ENCODE measurements around the gene CTDSP2. TPM values are rescaled to one million over a fixed set of nuclear protein-coding genes. Genes with fewer than 3 reads are reported as not detected.

CTDSP2 gene
- total RNA-seq, 2 donors from 2014 or later, result 67.6 to 105 TPM

DNA sequence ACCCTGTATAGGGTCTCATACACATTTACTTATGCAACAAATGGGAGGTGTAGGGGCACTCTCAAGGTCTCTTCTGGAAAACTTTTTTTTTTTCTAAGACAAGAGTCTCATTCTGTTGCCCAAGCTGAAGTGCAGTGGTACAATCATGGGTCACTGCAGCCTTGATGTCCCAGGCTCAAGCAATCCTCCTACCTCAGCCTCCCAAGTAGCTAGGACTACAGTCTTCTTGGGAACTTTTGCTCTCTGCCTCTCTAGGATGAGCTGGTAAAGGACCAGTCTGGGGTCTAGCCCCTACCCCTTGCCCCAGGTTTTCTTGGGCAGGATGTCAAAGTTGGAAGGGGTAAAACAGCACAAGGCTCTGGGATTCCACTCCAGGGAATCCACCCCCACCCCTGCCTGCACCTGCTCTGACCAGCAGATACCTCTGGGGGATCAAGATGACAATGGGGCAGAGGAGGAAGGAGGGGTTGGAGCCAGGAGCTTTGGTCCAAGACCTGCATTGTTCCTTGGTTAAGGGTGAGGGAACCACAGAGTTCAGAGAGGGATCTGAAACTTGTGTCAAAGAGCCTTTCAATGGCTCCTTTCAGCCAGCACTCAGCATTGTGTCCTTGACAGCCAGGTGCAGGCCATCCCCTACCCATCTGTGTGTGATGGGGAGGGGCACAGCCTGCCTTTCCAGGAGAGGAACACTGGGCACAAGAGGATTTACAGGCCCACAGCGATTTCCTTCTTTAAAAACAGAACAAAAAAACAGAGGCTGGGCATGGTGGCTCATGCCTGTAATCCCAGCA, 12.2 kb downstream of the CTDSP2 start:
- H3K36me3 ChIP-seq, result peaks cover 11% of the 10 kb centered on the region
- TF ChIP-seq, protein P1, sequence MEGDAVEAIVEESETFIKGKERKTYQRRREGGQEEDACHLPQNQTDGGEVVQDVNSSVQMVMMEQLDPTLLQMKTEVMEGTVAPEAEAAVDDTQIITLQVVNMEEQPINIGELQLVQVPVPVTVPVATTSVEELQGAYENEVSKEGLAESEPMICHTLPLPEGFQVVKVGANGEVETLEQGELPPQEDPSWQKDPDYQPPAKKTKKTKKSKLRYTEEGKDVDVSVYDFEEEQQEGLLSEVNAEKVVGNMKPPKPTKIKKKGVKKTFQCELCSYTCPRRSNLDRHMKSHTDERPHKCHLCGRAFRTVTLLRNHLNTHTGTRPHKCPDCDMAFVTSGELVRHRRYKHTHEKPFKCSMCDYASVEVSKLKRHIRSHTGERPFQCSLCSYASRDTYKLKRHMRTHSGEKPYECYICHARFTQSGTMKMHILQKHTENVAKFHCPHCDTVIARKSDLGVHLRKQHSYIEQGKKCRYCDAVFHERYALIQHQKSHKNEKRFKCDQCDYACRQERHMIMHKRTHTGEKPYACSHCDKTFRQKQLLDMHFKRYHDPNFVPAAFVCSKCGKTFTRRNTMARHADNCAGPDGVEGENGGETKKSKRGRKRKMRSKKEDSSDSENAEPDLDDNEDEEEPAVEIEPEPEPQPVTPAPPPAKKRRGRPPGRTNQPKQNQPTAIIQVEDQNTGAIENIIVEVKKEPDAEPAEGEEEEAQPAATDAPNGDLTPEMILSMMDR (IDR thresholded peaks at IDR 0.05), result no peak
- no peak for DNase-seq (ENCODE audit: low spot score)
- H3K27ac ChIP-seq, result peak overlapping the region; percentile 41 to 72
- no peak overlapping the region for H3K4me3 ChIP-seq
- peaks cover 0 to 100% of the 10 kb centered on the region in 2 donors for H3K4me1 ChIP-seq
- H3K27me3 ChIP-seq, result no peaks in the 10 kb centered on the region
- H3K9me3 ChIP-seq, result no peaks in the 10 kb centered on the region

DNA sequence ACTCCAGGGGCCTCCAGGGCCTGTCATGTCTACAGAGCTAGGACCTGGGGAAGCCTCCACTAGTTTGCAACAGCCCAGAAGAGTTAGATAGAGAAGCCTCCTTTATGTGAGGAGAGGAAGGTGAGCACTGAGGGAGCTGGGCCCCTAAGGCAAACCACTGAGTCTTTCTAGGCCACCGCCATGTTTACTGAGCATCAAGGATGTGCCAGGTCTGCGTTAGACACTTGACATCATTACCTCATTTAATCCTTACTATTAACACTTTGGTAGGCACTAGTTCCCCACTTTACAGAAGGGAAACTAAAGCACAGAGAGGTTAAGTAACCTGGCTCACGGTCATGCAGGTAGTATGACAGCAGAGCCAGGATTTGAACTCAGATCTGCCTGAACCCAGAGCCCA, 12.9 kb downstream of the CTDSP2 start:
- no peak overlapping the region for H3K4me3 ChIP-seq
- H3K4me1 ChIP-seq, result peaks cover 0 to 100% of the 10 kb centered on the region in 2 donors
- no peak for DNase-seq (ENCODE audit: low spot score)
- TF ChIP-seq, protein P1 (IDR thresholded peaks at IDR 0.05), result no peak
- H3K36me3 ChIP-seq, result peaks cover 17% of the 10 kb centered on the region
- no peaks in the 10 kb centered on the region for H3K9me3 ChIP-seq
- peak overlapping the region in 1 of 2 donors; percentile 41 for H3K27ac ChIP-seq
- H3K27me3 ChIP-seq, result no peaks in the 10 kb centered on the region

DNA sequence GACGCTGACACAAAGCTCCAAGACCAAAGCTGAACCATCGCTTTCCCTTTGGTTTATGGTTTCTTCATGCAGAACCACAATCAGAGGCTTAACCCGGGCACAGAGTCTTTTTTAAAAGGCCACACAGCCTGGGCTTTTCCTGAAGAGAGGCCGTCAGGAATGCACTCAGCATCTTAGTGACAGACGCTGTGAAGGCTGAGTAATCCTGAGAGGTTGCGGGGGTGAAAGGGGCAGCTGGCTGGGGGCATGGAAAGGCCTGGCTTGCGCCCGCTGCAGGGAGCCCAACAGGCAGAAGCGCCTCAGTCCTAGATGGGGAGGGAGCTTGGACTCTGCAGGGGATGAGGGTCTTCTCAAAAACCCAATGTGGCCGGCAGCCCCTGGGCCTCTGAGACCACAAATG, 13.6 kb downstream of the CTDSP2 start:
- Histone ChIP-seq H3K9me3 (no peaks in the 10 kb centered on the region), H3K27me3 (no peaks in the 10 kb centered on the region), H3K36me3 (peaks cover 24% of the 10 kb centered on the region), H3K4me3 (no peak overlapping the region), H3K27ac (peak overlapping the region in 1 of 2 donors; percentile 41), H3K4me1 (peaks cover 0 to 96% of the 10 kb centered on the region in 2 donors)
- DNase-seq (ENCODE audit: low spot score), result no peak
- TF ChIP-seq, protein P1 (IDR thresholded peaks at IDR 0.05), result no peak

DNA sequence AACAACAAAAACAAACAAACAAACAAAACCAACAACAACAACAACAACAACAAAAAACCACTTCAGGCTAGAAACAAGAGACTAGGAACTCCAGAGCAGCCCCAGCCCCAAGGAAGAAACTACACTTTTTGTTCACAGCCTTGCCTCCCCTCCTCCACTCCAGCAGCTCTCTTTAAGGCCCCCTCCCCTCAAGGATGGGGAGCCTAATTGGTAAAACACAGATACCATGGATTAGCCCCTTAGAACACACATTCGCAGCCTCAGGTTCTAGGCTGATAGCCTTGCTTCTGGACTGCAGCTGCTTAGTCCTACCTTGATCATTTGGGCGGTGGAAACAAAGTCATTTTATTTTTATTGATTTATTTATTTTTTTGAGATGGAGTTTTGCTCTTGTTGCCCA, 16.1 kb downstream of the CTDSP2 start:
- peaks cover 50% of the 10 kb centered on the region for H3K36me3 ChIP-seq
- H3K4me3 ChIP-seq, result no peak overlapping the region
- peaks cover 0 to 82% of the 10 kb centered on the region in 2 donors for H3K4me1 ChIP-seq
- TF ChIP-seq, protein P1 (IDR thresholded peaks at IDR 0.05), result no peak
- no peaks in the 10 kb centered on the region for H3K27me3 ChIP-seq
- H3K27ac ChIP-seq, result peak overlapping the region; percentile 65 to 72
- H3K9me3 ChIP-seq, result no peaks in the 10 kb centered on the region
- DNase-seq (ENCODE audit: low spot score), result no peak

DNA sequence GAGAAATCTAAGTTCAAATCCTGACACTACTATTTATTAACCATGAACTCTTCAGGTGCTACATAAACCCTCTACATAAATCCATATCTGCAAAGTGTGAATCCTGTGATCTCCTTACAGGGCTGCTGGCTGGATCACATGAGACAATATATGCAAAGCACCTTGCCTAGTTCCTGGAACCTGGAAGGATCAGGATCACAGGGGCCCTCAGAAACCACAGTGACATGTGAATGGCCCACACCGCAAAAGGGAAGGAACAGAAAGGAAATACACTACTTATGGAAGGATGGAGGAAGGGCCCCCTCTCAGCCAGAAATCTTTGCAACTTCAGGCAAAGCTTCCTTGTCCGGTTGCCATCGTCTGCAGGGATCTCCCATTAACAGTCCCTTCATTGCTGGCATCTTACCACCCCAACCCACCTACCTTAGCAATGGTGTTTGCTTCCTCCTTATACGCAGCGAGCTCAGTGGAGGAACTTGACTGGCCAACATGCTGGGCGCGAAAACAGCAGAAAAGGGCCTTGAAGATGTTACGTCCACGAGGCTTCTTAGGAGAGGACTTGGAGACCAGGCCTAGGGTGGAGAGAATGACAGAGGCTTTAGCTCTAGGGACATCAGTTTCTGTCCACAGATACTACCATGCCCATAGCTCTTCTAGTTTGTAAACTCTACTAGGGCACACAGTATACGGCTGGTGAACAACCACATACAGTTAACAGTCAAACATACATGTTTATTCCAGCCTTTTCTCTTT, 17.3 kb downstream of the CTDSP2 start:
- Histone ChIP-seq H3K4me1 (peaks cover 0 to 70% of the 10 kb centered on the region in 2 donors), H3K4me3 (no peak overlapping the region), H3K36me3 (peaks cover 62% of the 10 kb centered on the region), H3K27ac (peak overlapping the region in 1 of 2 donors; percentile 8), H3K9me3 (no peaks in the 10 kb centered on the region), H3K27me3 (no peaks in the 10 kb centered on the region)
- TF ChIP-seq, protein P1 (IDR thresholded peaks at IDR 0.05), result no peak
- no peak for DNase-seq (ENCODE audit: low spot score)

Measured in right atrium auricular region (tissue), 2 donors.